NCI-H2107 treated with DMSO at 0.1 percent for 48 hours (cell line): ENCODE results near the gene PPARGC1A.

Experiments used
- DNase-seq: peaks from one replicate; lab custom pipeline; 2025; ENCODE audit not compliant: unreplicated experiment; lab: John Stamatoyannopoulos, UW

The PPARGC1A gene

GRCh38 chr4:23774909-23775308 is 114.9 kb downstream of the PPARGC1A start:
- DNase-seq = no peak

- no peak for DNase-seq
Measured at GRCh38 chr4:23773884-23774636, 115.8 kb downstream of the PPARGC1A start.

- no peak for DNase-seq
Measured at GRCh38 chr4:23770011-23770410, 119.8 kb downstream of the PPARGC1A start.

GRCh38 chr4:23769406-23769805 is 120.4 kb downstream of the PPARGC1A start:
- DNase-seq = no peak

- DNase-seq = no peak
Measured at GRCh38 chr4:23768541-23768940, 121.3 kb downstream of the PPARGC1A start.

- no peak for DNase-seq
Measured at GRCh38 chr4:23766344-23766743, 123.5 kb downstream of the PPARGC1A start.

GRCh38 chr4:23763559-23763958 is 126.3 kb downstream of the PPARGC1A start:
- no peak for DNase-seq

- no peak for DNase-seq
Measured at GRCh38 chr4:23762551-23762950, 127.3 kb downstream of the PPARGC1A start.

GRCh38 chr4:23759066-23759465 is 130.8 kb downstream of the PPARGC1A start:
- no peak for DNase-seq

GRCh38 chr4:23754688-23755087 is 135.2 kb downstream of the PPARGC1A start:
- no peak for DNase-seq

GRCh38 chr4:23750125-23750524 is 139.7 kb downstream of the PPARGC1A start:
- DNase-seq = no peak

GRCh38 chr4:23747281-23747735 is 142.5 kb downstream of the PPARGC1A start:
- DNase-seq = no peak

GRCh38 chr4:23746672-23747071 is 143.2 kb downstream of the PPARGC1A start:
- DNase-seq = no peak

GRCh38 chr4:23746027-23746426 is 143.8 kb downstream of the PPARGC1A start:
- DNase-seq = no peak

GRCh38 chr4:23745377-23745776 is 144.5 kb downstream of the PPARGC1A start:
- no peak for DNase-seq
